COR-L47 (cell line): ENCODE data around the gene UACA.
"Not testable (repeated sequence)": the region's sequence is repeated elsewhere in the genome, so short reads cannot be mapped to it uniquely, and the experiment has no call there.

Experiments used
- DNase-seq: peaks from one replicate; lab custom pipeline; 2025; lab: John Stamatoyannopoulos, UW

The UACA gene

DNA sequence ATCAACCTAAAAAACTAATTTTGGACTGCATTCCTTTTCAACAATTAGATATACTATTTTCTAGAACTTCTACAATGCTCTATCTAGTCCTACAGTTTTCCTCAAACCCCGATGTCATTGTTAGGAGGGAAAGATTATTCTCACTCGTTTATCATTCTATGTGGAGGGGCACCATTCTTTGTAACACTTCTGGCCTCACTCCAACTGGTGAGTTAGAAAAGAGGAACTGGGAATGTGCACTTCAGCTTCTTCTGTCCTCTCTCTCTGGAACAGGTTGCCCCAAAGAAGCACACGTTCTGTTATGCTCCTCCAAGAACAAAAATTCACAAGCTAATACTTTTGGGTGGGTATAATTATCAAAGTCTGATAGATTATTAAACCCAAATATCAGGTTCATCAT is 137.9 kb downstream of the UACA start:
- no peak for DNase-seq

DNA sequence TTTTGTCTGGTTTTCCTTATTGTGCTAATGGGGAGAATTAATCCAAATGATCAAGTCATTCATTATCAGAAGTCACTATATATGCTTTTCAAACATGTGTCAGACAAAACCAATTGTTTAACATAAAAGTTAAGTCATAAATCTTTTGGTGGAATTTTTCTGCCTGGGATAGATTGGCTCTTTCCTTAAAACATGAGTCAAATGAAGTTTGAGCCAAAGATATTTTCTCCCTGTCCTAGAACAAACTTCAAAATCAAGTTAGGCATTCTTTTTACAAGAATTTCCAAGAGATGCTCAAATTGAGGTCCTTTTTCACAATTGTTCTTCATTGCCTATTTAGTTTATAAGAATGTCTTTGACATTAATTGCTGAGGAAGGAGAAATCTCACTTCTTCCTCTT is 138.3 kb downstream of the UACA start:
- no peak for DNase-seq

DNA sequence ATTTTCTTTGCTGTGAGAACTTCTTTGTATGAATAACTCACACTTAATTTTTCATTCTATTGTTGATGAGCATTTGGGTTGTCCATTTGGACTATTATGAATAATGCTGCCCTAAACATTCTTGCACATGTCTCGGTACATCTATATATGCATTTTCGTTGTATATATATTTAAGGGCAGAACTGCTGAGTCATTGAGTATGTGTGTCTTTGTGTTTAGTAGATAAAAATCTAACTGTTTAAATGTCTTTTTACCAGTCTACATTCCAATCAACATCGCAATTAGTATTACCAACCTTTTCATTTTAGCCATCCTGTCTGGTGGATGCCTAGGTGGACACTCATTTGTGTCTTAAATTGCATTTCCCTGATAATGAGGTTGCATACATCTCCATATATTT is 144.4 kb downstream of the UACA start:
- no peak for DNase-seq

DNA sequence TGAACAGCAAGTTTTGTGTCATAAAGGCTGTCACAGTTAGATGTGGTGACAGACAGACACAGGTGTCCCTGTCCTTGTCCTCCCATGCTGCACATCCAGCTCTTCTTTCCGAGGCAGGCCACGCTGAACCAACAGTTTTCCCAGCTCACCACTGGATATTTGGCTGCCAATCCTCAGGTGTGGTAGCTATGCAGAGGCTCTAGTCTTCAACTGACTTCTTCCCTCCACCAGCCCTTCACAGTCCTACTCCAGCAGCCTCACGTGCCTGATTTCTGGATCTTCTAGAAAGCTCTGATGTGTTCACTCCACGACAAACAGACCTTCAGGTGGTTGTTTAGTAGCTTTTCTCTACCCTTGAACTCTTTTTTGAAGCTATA is 145.5 kb downstream of the UACA start:
- no peak for DNase-seq

DNA sequence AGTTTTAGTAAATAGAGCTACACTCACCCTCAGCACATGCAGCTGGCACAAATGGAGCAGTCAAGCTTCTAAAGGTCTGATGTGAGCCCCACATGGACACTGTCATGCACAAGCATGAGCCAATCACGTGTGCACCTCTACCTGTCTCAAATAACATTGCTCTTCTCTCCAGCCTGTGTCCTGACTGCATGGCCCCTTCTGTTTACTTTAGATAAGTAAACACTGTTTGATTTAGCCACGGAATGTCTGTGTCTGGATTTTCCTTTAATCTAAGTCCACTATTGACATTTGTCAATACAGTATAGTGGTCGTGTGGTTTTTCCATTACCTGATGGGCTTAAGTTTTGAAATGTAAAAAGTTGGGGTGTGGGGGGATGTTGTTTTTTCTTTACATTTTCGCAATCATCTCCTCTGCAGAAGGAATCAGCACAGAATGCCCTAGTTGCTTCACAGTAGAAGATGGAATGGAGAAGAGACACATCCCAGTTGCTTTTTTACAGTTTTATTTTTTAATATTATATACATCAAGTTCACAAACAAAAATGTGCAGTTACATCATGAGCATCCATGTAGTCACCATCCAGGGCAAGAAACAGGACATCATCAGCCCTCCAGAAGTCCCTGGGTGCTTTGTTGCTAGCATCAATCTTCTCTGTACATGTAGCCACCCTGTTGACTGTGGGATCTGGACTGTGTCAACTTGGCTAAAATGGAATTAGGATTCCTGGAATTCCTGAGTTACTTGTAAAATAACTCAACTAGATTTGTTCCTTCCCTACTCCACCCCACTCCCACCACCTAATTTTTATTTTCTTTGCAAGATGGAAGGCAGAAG is 146.1 kb downstream of the UACA start:
- DNase-seq, result no peak

DNA sequence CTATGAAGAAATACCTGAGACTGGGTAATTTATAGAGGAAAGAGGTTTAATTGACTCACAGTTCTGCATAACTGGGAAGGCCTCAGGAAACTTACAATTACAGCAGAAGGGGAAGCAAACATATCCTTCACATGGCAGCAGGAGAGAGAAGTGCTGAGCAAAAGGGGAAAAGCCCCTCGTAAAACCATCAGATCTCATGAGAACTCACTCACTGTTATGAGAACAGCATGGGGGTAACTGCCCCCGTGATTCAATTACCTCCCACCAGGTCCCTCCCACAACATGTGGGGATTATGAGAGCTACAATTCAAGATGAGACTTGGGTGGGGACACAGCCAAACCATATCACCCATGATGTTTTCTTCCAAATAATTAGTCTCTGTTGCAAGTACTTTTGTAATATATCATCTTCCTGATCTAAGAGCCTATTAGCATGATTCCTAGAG is 147.0 kb downstream of the UACA start:
- DNase-seq, result not testable (repeated sequence)

DNA sequence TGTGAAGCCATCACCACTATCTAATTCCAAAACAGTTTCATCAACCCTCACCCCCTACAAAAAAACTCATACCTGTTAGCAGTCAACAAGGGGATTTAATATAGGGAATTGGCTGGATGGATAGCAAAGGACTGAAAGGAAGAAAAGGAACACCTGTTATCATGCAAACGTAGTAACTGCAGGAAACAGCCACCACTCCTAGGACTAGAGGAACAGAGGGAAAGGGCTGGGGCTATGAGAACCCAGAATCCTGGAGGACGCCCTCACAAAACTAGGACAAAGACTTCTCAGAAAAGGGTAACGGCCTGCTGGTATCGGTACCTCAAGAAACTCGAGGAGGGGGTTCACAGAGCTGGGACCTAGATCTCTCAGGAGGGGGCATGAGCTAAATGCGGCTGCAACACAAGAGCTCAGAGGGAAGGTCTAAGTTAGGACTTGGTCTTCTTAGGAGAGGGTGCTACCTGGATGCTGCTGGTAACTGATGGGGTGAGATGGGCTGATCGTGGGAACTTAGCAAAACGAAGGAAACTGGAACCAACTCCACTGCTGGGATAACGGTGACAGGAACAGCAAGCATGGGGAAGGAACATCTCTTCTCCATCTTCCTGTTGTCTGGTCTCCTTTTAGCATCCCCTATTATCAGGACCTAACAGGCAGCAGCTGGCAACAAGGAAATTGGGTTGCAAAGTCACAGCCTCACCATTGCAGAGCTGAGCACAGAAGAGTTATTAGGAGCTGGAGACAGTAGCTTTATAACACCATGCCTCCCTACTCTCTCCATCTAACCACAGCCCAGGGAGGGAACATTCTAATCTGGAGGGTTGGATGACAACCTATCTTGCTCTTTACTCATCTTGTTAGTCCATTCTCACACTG is 147.7 kb downstream of the UACA start:
- DNase-seq, result no peak

DNA sequence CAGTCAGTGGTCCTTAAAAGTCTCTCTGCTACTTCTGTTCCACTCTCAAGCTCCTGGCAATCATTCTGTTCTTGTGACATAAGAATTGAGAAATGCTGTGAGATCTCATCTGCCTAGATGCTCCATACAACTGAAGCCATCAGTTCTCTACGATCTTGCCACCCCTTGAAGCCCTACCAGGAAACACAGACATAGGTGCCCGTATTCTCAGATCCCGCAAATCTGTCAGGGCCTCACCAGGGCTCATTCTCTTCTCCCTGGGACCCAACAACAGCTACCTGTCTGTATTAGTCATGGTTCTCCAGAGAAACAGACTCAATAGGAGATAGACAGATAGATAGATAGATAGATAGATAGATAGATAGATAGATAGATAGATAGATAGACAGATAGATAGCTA is 149.1 kb downstream of the UACA start:
- no peak for DNase-seq

DNA sequence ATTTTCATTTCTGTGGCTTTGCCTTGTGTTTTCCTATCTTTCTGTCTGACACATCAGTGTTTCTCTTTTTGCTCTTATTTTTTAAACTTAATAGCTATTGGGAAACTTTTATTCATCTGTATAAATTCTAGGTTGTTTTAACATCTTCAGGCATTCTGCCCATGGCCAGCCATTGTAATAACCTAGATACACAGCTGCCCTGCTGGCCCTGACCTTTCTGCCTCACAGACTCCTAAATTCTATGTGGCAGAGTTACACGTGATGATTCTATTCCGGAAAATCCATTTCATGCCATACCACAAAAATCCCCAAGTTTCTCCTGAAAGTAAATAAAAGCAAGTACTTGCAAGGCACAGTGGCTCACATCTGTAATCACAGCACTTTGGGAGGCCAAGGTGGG is 150.1 kb downstream of the UACA start:
- DNase-seq, result no peak

DNA sequence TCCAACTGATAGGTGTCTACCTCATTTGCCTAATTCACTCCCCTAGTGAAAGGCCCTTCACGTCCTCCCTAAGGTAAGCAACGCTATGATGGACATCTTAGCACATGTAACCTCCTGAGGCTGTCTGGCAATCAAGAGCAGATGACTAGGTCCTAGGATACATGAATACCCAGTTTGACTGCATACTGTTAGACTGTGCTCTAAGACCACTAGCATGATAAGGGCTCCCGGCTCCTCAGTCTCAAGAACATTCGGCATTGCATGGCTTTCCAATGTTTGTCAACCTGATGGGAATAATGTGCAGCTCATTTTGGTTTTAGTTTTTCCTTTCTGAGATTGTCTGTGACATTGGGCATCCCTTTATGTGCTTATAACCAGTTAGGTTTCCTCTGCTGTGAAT is 152.1 kb downstream of the UACA start:
- no peak for DNase-seq

DNA sequence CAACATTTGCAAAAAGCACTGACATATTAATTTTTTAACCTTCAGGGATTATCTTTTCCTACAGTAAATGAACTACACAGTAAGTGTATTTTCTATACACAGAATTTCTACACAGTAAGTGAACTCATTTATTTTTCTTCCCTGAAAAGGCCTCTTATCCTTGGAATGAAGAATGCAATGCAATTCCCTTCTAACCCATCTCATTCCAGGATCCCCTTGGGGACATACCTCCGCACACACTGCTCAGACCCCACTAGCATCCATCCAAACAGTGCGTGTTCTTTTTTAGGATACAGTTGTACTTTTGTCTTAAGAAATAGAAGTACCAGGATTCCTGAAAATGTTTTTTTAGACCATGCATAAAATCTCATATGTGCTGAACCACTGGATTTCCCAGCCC is 152.8 kb downstream of the UACA start:
- no peak for DNase-seq

DNA sequence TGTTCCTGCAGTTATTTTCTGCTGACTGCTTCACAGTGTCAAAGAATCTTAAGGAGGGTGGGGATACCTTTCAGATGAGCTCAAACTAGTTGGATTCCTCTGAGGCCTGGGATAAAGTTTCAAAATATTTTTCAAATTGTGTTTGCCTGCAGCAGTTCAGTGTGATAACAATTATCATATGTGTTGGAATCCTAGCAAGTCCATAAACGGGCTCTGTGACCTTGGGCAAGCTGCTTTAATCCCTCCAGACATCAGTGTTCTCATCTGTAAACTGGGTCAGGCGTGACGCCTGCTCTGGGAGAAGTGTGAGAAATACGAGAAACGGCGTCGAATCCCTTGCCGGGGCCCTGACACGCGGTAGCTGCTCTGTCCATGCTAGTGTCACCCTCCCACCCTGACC is 153.5 kb downstream of the UACA start:
- no peak for DNase-seq

DNA sequence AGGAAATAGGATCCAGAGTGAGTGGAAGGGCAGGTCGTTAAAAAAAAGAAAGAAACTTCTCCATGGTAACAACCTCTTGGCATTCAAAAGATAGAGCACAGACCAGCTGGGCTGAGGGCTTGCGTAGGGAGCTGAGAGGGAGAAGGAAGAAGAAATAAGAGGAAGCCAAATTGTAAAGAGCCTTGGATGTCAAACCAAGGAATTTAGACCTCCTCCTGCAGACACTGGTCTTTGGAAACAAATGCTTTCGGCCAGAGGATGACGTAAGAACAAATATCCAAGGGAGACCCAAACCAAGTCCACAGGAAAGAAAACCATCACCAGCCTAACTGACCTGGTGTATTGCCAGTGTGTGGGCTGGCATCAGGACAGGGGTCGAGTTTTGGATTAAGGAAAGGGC is 155.2 kb downstream of the UACA start:
- no peak for DNase-seq

DNA sequence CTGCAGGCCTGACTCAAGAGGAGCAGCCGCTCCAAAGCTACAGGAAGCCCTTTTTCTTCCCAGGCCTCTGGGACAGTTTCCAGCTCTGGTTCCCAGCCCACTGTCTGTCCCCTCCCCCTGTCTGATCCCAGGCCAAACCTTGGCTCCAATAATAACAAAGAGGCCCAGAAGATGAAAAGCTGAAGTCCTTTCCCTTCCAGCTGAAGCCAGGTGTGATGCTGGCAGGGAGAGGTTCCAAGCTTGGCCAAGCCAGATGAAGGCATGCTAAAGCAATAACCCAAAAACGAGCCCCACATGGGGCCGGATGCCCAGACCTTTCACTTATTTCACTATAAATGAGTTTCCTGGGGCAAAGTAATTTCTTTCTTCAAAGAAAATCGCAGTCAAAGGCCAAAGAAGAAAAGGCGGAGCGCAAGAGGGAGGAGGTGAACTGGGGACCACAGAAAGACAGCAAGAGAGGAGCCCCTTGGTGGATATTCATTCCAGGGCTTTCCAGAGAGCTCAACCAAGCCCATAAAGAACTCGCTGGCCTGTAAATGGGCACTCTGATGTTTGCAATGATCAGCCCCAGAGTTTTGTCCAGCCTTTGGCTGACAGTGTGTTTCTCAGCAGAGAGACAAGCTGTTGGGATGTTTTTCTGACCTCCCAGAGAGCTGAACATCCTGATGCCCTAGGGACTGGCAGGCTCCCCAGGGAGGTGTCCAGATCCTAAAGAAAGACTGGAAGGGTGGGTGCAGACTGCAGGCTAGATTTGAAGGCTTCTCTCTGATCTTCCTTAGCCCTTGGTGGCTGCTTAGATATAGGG is 157.6 kb downstream of the UACA start:
- peak; percentile 25 for DNase-seq

DNA sequence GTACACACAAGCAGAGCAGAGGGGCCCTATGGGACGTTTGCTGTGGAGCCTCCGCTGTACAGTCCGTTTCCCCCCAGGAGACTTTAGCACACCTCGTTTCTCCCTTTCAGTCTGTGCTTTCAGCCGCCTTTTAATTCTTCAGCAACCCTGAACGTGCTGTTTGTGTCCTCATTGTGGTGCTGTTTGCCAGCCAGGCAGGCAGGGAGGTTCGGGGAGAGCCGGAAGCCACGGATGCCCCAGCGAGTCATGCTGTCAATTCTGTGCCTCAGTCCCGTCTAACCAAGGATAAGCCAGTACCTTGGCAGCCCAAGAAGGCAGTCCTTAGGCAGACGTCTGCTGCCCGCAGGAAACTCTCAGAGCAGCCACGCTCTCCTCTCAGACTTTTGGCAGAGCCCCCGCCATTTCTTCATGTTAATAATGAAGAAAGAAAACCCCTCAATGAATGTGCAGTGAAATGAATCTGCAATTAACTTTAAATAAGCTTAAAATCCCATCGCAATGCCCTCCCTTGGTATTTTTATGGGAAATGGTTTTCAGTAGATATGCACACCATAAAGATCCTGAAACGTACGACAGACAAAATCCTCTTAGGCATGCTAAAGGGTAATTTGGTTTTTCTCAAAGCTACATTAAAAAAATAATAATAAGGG is 158.6 kb downstream of the UACA start:
- no peak for DNase-seq
